ENCODE data around the gene DIP2A. TPM values are rescaled to one million over a fixed set of nuclear protein-coding genes. Genes with fewer than 3 reads are reported as not detected.

The DIP2A gene
- total RNA-seq, 1 experiment from 2014 or later: 22.9 TPM

DNA sequence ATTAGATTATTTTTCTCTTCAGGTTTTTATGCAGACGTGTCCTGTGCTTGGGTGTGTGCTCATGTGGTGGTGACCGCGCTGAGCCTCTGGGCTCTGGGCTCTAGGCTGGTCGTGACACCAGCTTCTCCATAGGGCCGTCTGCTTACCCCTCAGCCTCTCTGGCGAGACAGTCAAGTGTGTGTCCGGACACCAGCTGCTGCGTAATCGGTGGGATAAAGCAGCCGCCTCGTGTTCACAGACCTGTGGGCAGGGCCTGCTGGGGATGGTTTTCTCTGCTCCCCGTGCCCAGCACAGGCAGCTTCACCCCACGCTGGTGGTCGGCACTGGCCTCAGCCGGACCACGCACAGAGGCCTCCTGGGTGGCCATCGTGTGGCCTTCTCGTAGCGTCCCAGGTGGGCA is 33.6 kb upstream of the DIP2A start:
- POLR2A ChIA-PET: no interaction called here
- no peak overlapping the region for H3K4me3 ChIP-seq (ENCODE audit: low read depth in 2 of 2, low read length in 2 of 2)
- intact Hi-C loops (cut with micrococcal nuclease; ENCODE audit: unreplicated experiment): no loop called here
- no peak for ATAC-seq
- CTCF ChIA-PET: no interaction called here
- BruUV-seq (replicated peaks): no TSS peak
- no peak for DNase-seq (ENCODE audit: low read depth, low spot score)
- no peak for TF ChIP-seq POLR2AphosphoS5 (IDR thresholded peaks at IDR 0.05; ENCODE audit: low read depth, low read length)
- TF ChIP-seq SIN3A (IDR thresholded peaks at IDR 0.05; ENCODE audit: borderline replicate concordance, insufficient read depth, low read depth, low read length): no peak
- no peak for TF ChIP-seq TCF7L2 (IDR thresholded peaks at IDR 0.05; ENCODE audit: low read depth, low read length)
- TF ChIP-seq, protein P1, sequence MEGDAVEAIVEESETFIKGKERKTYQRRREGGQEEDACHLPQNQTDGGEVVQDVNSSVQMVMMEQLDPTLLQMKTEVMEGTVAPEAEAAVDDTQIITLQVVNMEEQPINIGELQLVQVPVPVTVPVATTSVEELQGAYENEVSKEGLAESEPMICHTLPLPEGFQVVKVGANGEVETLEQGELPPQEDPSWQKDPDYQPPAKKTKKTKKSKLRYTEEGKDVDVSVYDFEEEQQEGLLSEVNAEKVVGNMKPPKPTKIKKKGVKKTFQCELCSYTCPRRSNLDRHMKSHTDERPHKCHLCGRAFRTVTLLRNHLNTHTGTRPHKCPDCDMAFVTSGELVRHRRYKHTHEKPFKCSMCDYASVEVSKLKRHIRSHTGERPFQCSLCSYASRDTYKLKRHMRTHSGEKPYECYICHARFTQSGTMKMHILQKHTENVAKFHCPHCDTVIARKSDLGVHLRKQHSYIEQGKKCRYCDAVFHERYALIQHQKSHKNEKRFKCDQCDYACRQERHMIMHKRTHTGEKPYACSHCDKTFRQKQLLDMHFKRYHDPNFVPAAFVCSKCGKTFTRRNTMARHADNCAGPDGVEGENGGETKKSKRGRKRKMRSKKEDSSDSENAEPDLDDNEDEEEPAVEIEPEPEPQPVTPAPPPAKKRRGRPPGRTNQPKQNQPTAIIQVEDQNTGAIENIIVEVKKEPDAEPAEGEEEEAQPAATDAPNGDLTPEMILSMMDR (IDR thresholded peaks at IDR 0.05): no peak
- TF ChIP-seq, protein P2, sequence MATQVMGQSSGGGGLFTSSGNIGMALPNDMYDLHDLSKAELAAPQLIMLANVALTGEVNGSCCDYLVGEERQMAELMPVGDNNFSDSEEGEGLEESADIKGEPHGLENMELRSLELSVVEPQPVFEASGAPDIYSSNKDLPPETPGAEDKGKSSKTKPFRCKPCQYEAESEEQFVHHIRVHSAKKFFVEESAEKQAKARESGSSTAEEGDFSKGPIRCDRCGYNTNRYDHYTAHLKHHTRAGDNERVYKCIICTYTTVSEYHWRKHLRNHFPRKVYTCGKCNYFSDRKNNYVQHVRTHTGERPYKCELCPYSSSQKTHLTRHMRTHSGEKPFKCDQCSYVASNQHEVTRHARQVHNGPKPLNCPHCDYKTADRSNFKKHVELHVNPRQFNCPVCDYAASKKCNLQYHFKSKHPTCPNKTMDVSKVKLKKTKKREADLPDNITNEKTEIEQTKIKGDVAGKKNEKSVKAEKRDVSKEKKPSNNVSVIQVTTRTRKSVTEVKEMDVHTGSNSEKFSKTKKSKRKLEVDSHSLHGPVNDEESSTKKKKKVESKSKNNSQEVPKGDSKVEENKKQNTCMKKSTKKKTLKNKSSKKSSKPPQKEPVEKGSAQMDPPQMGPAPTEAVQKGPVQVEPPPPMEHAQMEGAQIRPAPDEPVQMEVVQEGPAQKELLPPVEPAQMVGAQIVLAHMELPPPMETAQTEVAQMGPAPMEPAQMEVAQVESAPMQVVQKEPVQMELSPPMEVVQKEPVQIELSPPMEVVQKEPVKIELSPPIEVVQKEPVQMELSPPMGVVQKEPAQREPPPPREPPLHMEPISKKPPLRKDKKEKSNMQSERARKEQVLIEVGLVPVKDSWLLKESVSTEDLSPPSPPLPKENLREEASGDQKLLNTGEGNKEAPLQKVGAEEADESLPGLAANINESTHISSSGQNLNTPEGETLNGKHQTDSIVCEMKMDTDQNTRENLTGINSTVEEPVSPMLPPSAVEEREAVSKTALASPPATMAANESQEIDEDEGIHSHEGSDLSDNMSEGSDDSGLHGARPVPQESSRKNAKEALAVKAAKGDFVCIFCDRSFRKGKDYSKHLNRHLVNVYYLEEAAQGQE (IDR thresholded peaks at IDR 0.05; ENCODE audit: insufficient read depth in 1 of 2, low read depth in 2 of 2, low read length in 1 of 2): no peak
- no peaks in the 10 kb centered on the region for H3K36me3 ChIP-seq (ENCODE audit: control insufficient read depth, insufficient read depth, low read length)
- no peaks in the 10 kb centered on the region for H3K4me1 ChIP-seq (ENCODE audit: control insufficient read depth, insufficient read depth, low read length)
- H3K27me3 ChIP-seq (ENCODE audit: control insufficient read depth, insufficient read depth, low read length): no peaks in the 10 kb centered on the region
- in situ Hi-C loops (cut with HindIII; ENCODE audit: low pct_unique_long_range_greater_than_20kb, low sequenced_read_pairs): no loop called here
- H3K9me3 ChIP-seq (ENCODE audit: control insufficient read depth, insufficient read depth, low read depth, low read length): no peaks in the 10 kb centered on the region
- H3K27ac ChIP-seq (ENCODE audit: low read length): no peak overlapping the region

DNA sequence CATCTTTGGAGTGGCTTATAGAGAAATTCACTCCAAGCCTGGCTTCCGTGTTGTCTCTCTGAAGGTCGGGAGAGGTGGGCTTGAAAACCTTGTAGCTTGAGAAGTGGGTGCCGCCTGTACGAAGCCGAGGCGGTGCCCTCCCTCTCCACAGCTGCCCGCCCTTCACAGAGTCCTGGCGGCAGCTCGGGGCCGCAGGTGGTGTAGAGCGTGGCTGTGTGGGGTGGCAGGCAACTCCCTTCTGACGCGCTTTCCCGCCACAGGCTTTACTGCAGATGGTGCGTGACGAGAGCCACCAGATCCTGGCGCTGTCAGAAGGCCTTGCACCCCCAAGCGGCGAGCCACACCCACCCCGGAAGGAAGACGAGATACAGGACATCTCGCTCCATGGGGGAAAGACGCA is 33.1 kb upstream of the DIP2A start:
- H3K4me3 ChIP-seq (ENCODE audit: low read depth in 2 of 2, low read length in 2 of 2): no peak overlapping the region
- DNase-seq (ENCODE audit: low read depth, low spot score) (no peak), ATAC-seq (no peak)
- H3K27me3 ChIP-seq (ENCODE audit: control insufficient read depth, insufficient read depth, low read length): no peaks in the 10 kb centered on the region
- TF ChIP-seq, protein P1 (IDR thresholded peaks at IDR 0.05): no peak
- TF ChIP-seq SIN3A (IDR thresholded peaks at IDR 0.05; ENCODE audit: borderline replicate concordance, insufficient read depth, low read depth, low read length): no peak
- TF ChIP-seq TCF7L2 (IDR thresholded peaks at IDR 0.05; ENCODE audit: low read depth, low read length): no peak
- TF ChIP-seq POLR2AphosphoS5 (IDR thresholded peaks at IDR 0.05; ENCODE audit: low read depth, low read length): no peak
- TF ChIP-seq, protein P2 (IDR thresholded peaks at IDR 0.05; ENCODE audit: insufficient read depth in 1 of 2, low read depth in 2 of 2, low read length in 1 of 2): no peak
- ChIA-PET CTCF (interaction anchor here (0.6 kb wide), 1 partner anchor 212 kb away, joined by 3 read pairs; no protein-coding TSS in a partner anchor), POLR2A (no interaction called here)
- no peaks in the 10 kb centered on the region for H3K9me3 ChIP-seq (ENCODE audit: control insufficient read depth, insufficient read depth, low read depth, low read length)
- BruUV-seq (replicated peaks): no TSS peak
- no peak overlapping the region for H3K27ac ChIP-seq (ENCODE audit: low read length)
- no peaks in the 10 kb centered on the region for H3K36me3 ChIP-seq (ENCODE audit: control insufficient read depth, insufficient read depth, low read length)
- in situ Hi-C loops (cut with HindIII; ENCODE audit: low pct_unique_long_range_greater_than_20kb, low sequenced_read_pairs) (no loop called here), intact Hi-C loops (cut with micrococcal nuclease; ENCODE audit: unreplicated experiment) (no loop called here)
- H3K4me1 ChIP-seq (ENCODE audit: control insufficient read depth, insufficient read depth, low read length): no peaks in the 10 kb centered on the region
